ENCODE data around the gene MXD3.

MXD3 gene

GRCh38 chr5:177313561-177314259, 2.0 kb upstream of the MXD3 start:
- Histone ChIP-seq H3K4me3 (ENCODE audit: insufficient read depth in 1 of 2, low read depth in 1 of 2, low read length in 2 of 2) (no peak overlapping the region), H2BK12ac (ENCODE audit: low read length in 2 of 2) (no peak overlapping the region), H3K14ac (ENCODE audit: low read length in 2 of 2) (no peak overlapping the region), H3K18ac (ENCODE audit: low read depth in 1 of 2, low read length in 2 of 2) (no peak overlapping the region), H3K23ac (ENCODE audit: low read length in 2 of 2) (no peak overlapping the region), H3K4ac (ENCODE audit: low read depth in 1 of 2, low read length in 2 of 2) (no peak overlapping the region), H3K9ac (ENCODE audit: low read length) (no peak overlapping the region), H3K4me2 (ENCODE audit: low read length, poor library complexity, severe bottlenecking) (no peak overlapping the region), H3K27me3 (ENCODE audit: control insufficient read depth in 1 of 2, insufficient read depth in 1 of 2, low read length in 2 of 2) (no peaks in the 10 kb centered on the region), H3K9me3 (ENCODE audit: control insufficient read depth, low read length) (no peaks in the 10 kb centered on the region), H4K91ac (ENCODE audit: low read length) (no peak overlapping the region), H2AFZ (ENCODE audit: low read depth, low read length) (no peak overlapping the region), H2BK15ac (ENCODE audit: low read depth, poor library complexity, severe bottlenecking) (no peak overlapping the region), H3K79me1 (replicated peaks; ENCODE audit: low read length, poor library complexity, severe bottlenecking) (peaks cover 36% of the 10 kb centered on the region), H3K36me3 (ENCODE audit: control insufficient read depth in 1 of 2, insufficient read depth in 2 of 2, low read depth in 1 of 2, low read length in 2 of 2) (peaks cover 6 to 18% of the 10 kb centered on the region in 2 experiments), H4K8ac (ENCODE audit: low read length) (no peak overlapping the region), H2BK5ac (ENCODE audit: low read depth, low read length, poor library complexity, severe bottlenecking) (no peak overlapping the region), H3K27ac (ENCODE audit: low read length, poor library complexity, severe bottlenecking) (no peak overlapping the region), H3K4me1 (ENCODE audit: control insufficient read depth, insufficient read depth, low read depth, low read length) (peaks cover 29% of the 10 kb centered on the region), H2AK5ac (ENCODE audit: low read length, severe bottlenecking) (no peak overlapping the region), H2BK120ac (ENCODE audit: low read depth, low read length) (no peak overlapping the region)
- 97% methylated on average over 14 of the region's 15 CpGs for WGBS
- no peak for DNase-seq

GRCh38 chr5:177312649-177313181, 1.0 kb upstream of the MXD3 start:
- Histone ChIP-seq H2BK120ac (ENCODE audit: low read depth, low read length) (no peak overlapping the region), H2BK12ac (ENCODE audit: low read length in 2 of 2) (no peak overlapping the region), H3K27ac (ENCODE audit: low read length, poor library complexity, severe bottlenecking) (no peak overlapping the region), H3K27me3 (ENCODE audit: control insufficient read depth in 1 of 2, insufficient read depth in 1 of 2, low read length in 2 of 2) (no peaks in the 10 kb centered on the region), H2AFZ (ENCODE audit: low read depth, low read length) (no peak overlapping the region), H3K36me3 (ENCODE audit: control insufficient read depth in 1 of 2, insufficient read depth in 2 of 2, low read depth in 1 of 2, low read length in 2 of 2) (peaks cover 6 to 24% of the 10 kb centered on the region in 2 experiments), H3K18ac (ENCODE audit: low read depth in 1 of 2, low read length in 2 of 2) (no peak overlapping the region), H3K79me1 (replicated peaks; ENCODE audit: low read length, poor library complexity, severe bottlenecking) (peaks cover 40% of the 10 kb centered on the region), H3K14ac (ENCODE audit: low read length in 2 of 2) (no peak overlapping the region), H3K4me3 (ENCODE audit: insufficient read depth in 1 of 2, low read depth in 1 of 2, low read length in 2 of 2) (peak overlapping the region in 1 of 2 experiments; percentile 83), H2BK15ac (ENCODE audit: low read depth, poor library complexity, severe bottlenecking) (peak overlapping the region; percentile 31), H2BK5ac (ENCODE audit: low read depth, low read length, poor library complexity, severe bottlenecking) (no peak overlapping the region), H3K4me2 (ENCODE audit: low read length, poor library complexity, severe bottlenecking) (peak overlapping the region; percentile 77), H3K4ac (ENCODE audit: low read depth in 1 of 2, low read length in 2 of 2) (no peak overlapping the region), H4K8ac (ENCODE audit: low read length) (peak overlapping the region; percentile 35), H2AK5ac (ENCODE audit: low read length, severe bottlenecking) (no peak overlapping the region), H4K91ac (ENCODE audit: low read length) (peak overlapping the region; percentile 25), H3K23ac (ENCODE audit: low read length in 2 of 2) (no peak overlapping the region), H3K4me1 (ENCODE audit: control insufficient read depth, insufficient read depth, low read depth, low read length) (peaks cover 29% of the 10 kb centered on the region), H3K9me3 (ENCODE audit: control insufficient read depth, low read length) (no peaks in the 10 kb centered on the region), H3K9ac (ENCODE audit: low read length) (peak overlapping the region; percentile 59)
- no peak for DNase-seq
- WGBS, result 9% methylated on average over 19 of the region's 19 CpGs

DNA sequence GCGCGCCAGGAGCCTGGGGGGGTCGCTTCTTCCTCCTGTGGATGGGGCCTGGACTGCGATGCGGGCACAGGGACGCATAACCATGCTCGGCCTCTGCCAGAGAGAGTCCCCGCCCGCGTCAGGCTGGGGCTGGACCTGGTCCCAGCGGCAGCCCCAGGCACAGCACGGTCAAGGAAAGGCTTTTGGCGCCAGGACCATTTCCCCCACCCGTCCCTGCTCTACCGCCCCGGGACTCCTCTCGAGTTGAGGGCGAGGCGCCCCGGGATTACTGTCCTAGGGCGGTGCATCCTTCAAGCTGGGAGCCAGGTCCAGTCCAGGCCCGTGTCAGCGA, 341 bp downstream of the MXD3 start:
- Histone ChIP-seq H3K27me3 (ENCODE audit: control insufficient read depth in 1 of 2, insufficient read depth in 1 of 2, low read length in 2 of 2) (no peaks in the 10 kb centered on the region), H3K27ac (ENCODE audit: low read length, poor library complexity, severe bottlenecking) (no peak overlapping the region), H3K4ac (ENCODE audit: low read depth in 1 of 2, low read length in 2 of 2) (no peak overlapping the region), H3K4me1 (ENCODE audit: control insufficient read depth, insufficient read depth, low read depth, low read length) (peaks cover 30% of the 10 kb centered on the region), H3K14ac (ENCODE audit: low read length in 2 of 2) (no peak overlapping the region), H3K4me2 (ENCODE audit: low read length, poor library complexity, severe bottlenecking) (peak overlapping the region; percentile 88), H2AK5ac (ENCODE audit: low read length, severe bottlenecking) (no peak overlapping the region), H4K91ac (ENCODE audit: low read length) (no peak overlapping the region), H3K9ac (ENCODE audit: low read length) (peak overlapping the region; percentile 65), H2BK15ac (ENCODE audit: low read depth, poor library complexity, severe bottlenecking) (no peak overlapping the region), H3K18ac (ENCODE audit: low read depth in 1 of 2, low read length in 2 of 2) (peak overlapping the region in 1 of 2 experiments; percentile 14), H3K36me3 (ENCODE audit: control insufficient read depth in 1 of 2, insufficient read depth in 2 of 2, low read depth in 1 of 2, low read length in 2 of 2) (peaks cover 12 to 29% of the 10 kb centered on the region in 2 experiments), H3K79me1 (replicated peaks; ENCODE audit: low read length, poor library complexity, severe bottlenecking) (peaks cover 41% of the 10 kb centered on the region), H3K4me3 (ENCODE audit: insufficient read depth in 1 of 2, low read depth in 1 of 2, low read length in 2 of 2) (peak overlapping the region; percentile 61 to 83), H2AFZ (ENCODE audit: low read depth, low read length) (no peak overlapping the region), H2BK12ac (ENCODE audit: low read length in 2 of 2) (no peak overlapping the region), H4K8ac (ENCODE audit: low read length) (no peak overlapping the region), H2BK120ac (ENCODE audit: low read depth, low read length) (no peak overlapping the region), H3K23ac (ENCODE audit: low read length in 2 of 2) (no peak overlapping the region), H2BK5ac (ENCODE audit: low read depth, low read length, poor library complexity, severe bottlenecking) (no peak overlapping the region), H3K9me3 (ENCODE audit: control insufficient read depth, low read length) (no peaks in the 10 kb centered on the region)
- under 1% methylated on average over 22 of the region's 23 CpGs for WGBS
- DNase-seq, result peak; percentile 41

- no peak overlapping the region for H2BK120ac ChIP-seq (ENCODE audit: low read depth, low read length)
- peak overlapping the region; percentile 19 to 61 for H3K4me3 ChIP-seq (ENCODE audit: insufficient read depth in 1 of 2, low read depth in 1 of 2, low read length in 2 of 2)
- H3K23ac ChIP-seq (ENCODE audit: low read length in 2 of 2), result no peak overlapping the region
- no peak overlapping the region for H4K8ac ChIP-seq (ENCODE audit: low read length)
- H3K4me1 ChIP-seq (ENCODE audit: control insufficient read depth, insufficient read depth, low read depth, low read length), result peaks cover 30% of the 10 kb centered on the region
- peaks cover 16 to 34% of the 10 kb centered on the region in 2 experiments for H3K36me3 ChIP-seq (ENCODE audit: control insufficient read depth in 1 of 2, insufficient read depth in 2 of 2, low read depth in 1 of 2, low read length in 2 of 2)
- H3K18ac ChIP-seq (ENCODE audit: low read depth in 1 of 2, low read length in 2 of 2), result no peak overlapping the region
- H3K27ac ChIP-seq (ENCODE audit: low read length, poor library complexity, severe bottlenecking), result no peak overlapping the region
- H4K91ac ChIP-seq (ENCODE audit: low read length), result no peak overlapping the region
- H3K4me2 ChIP-seq (ENCODE audit: low read length, poor library complexity, severe bottlenecking), result peak overlapping the region; percentile 88
- DNase-seq, result peak; percentile 43
- no peak overlapping the region for H3K14ac ChIP-seq (ENCODE audit: low read length in 2 of 2)
- H2BK12ac ChIP-seq (ENCODE audit: low read length in 2 of 2), result no peak overlapping the region
- no peak overlapping the region for H2AK5ac ChIP-seq (ENCODE audit: low read length, severe bottlenecking)
- H3K9ac ChIP-seq (ENCODE audit: low read length), result peak overlapping the region; percentile 13
- no peaks in the 10 kb centered on the region for H3K9me3 ChIP-seq (ENCODE audit: control insufficient read depth, low read length)
- 16% methylated on average over 13 of the region's 20 CpGs for WGBS
- H3K4ac ChIP-seq (ENCODE audit: low read depth in 1 of 2, low read length in 2 of 2), result no peak overlapping the region
- peaks cover 41% of the 10 kb centered on the region for H3K79me1 ChIP-seq (replicated peaks; ENCODE audit: low read length, poor library complexity, severe bottlenecking)
- no peak overlapping the region for H2BK15ac ChIP-seq (ENCODE audit: low read depth, poor library complexity, severe bottlenecking)
- H2BK5ac ChIP-seq (ENCODE audit: low read depth, low read length, poor library complexity, severe bottlenecking), result no peak overlapping the region
- H2AFZ ChIP-seq (ENCODE audit: low read depth, low read length), result no peak overlapping the region
- no peaks in the 10 kb centered on the region for H3K27me3 ChIP-seq (ENCODE audit: control insufficient read depth in 1 of 2, insufficient read depth in 1 of 2, low read length in 2 of 2)
Measured at GRCh38 chr5:177310757-177311391, 824 bp downstream of the MXD3 start.
